GF-D8 (cell line): ENCODE measurements around the gene ENAM.
"Not testable (repeated sequence)": the region's sequence is repeated elsewhere in the genome, so short reads cannot be mapped to it uniquely, and the experiment has no call there.

Experiments
- DNase-seq: peaks from one replicate; lab custom pipeline; 2025; lab: John Stamatoyannopoulos, UW

Gene ENAM

GRCh38 chr4:70676554-70677090 is 48.1 kb downstream of the ENAM start:
- no peak for DNase-seq

DNA sequence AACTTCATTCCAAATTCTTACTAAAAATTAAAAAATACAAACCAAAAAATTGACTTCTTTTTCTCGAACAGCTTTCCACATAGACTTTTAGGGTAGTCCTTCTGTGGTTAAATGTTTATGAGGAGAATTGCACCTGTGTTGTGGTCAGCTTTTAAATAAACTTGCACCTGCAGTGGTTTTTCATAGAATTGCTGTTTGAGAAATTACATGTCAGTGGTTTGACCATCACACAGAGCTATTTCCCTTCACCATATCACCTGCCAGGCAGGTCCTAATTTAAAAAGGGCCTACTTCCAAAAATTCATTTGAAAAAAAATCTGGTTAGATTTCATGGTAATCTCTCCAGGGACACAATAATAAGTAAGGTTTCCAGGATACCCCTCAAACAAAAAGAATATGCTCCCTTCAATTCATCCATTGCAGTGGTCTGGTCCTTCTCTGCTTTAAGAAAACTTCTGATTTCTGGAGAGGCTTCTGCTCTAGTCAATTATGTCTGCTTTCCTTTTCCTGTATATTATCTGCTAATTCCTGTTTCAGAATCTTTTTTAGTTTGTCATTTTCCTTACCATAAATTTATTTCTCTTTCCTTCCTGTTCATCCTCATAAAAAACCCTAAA is 49.9 kb downstream of the ENAM start:
- DNase-seq: peak; percentile 16

- DNase-seq: no peak
These were observed 52.4 kb downstream of the ENAM start for GRCh38 chr4:70680934-70681333.

- no peak for DNase-seq
These were observed 53.2 kb downstream of the ENAM start for GRCh38 chr4:70681704-70682103.

DNA sequence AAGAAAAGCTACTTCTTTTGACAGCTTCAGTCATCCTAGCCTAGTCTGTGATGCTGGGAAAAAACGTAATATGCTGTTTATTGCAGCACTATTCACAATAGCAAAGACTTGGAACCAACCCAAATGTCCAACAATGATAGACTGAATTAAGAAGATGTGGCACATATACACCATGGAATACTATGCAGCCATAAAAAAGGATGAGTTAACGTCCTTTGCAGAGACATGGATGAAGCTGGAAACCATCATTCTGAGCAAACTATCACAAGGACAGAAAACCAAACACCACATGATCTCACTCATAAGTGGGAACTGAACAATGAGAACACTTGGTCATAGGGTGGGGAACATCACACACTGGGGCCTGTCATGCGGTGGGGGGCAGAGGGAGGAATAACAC is 53.6 kb downstream of the ENAM start:
- not testable (repeated sequence) for DNase-seq

- no peak for DNase-seq
These were observed 58.8 kb downstream of the ENAM start for GRCh38 chr4:70687392-70687791.

DNA sequence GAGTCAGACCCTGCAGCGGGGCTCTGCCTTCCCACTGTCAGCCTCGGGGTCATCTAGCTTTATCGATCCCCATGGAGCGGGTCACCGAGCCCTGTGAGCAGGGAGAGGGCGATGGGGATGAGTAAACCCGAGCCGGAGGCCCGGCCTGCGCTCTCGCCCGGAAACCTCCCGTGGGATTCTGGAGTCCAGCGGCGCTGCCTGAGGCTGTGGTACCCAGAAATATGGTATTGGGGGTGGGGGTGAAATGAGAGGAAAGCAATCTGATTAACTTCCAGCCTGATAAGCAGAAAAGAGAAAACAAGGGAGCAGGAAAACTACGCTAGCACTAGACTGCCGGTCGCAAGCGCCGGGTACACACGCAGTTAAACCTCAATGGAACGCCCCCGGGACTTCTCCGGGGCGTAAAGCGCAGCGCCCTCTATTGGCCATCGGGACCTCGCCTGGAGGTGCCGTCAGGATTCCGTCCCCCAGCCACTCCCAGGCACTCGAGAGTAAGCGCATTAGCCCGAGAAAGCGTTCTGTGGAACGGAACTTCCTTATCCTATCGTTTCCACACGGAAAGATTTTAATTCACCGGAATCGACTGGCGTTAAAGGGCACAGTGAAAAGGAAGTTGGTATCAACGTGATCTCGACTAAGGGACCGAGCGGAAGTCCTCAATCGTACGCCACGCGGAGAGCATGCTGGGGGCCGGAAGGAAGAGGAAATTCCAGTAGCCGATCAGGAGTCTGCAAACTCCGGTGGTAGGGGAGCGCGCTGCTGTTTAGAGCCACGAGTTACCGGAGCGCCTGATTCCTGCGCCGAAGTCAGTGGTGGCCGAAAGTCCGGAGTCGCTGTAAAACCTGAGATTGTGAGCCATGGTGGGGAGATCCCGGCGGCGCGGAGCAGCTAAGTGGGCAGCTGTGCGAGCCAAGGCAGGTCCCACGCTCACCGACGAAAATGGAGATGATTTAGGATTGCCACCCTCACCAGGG is 59.6 kb downstream of the ENAM start, which contains the start of gene UTP3:
UTP3 (plus strand) TSS at position 712 of the 974 bp plus-strand sequence; CDS start at position 858, 146 bp downstream.
- DNase-seq: peak; percentile 98

DNA sequence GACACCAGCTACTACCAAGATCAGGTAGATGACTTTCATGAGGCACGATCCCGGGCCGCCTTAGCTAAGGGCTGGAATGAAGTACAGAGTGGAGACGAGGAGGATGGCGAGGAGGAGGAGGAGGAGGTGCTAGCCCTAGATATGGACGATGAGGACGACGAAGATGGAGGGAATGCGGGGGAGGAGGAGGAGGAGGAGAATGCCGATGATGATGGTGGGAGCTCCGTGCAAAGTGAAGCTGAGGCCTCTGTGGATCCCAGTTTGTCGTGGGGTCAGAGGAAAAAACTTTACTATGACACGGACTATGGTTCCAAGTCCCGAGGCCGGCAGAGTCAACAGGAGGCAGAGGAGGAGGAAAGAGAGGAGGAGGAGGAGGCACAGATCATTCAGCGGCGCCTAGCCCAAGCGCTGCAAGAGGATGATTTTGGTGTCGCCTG is 60.3 kb downstream of the ENAM start:
- no peak for DNase-seq

DNA sequence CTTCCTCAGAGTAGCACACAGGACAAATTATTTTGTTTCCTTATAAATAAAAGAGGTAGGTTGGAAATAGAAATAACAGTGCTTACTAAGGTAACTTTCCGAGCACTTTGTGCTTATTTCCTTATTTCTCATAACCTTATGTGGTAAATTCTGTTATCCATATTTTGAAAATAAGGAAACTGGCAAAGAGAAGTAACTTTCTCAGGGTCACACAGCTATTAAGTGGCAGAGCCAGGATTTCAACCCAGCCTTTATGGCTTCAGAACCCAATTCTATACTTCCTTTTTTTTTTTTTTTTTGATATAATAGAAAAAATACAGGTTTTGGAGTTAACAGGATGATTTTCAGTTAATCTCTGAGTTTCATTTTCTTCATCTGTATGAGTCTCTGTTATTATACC is 63.1 kb downstream of the ENAM start:
- DNase-seq: no peak

DNA sequence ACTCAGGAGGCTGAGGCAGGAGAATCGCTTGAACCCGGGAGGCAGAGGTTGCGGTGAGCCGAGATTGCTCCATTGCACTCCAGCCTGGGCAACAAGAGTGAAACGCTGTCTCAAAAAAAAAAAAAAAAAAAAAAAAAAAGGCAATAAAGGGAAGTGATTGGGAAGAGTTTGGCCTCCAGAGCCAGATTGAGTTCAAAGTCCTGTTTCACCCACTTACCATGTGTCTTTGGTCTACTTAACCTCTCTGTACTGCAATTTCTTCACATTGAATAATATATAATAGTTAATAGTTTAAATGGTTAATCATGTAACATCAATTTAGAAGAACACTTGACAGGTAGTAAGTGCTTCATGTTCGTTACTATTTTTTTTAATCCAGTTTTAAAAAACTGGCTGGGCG is 66.1 kb downstream of the ENAM start:
- not testable (repeated sequence) for DNase-seq
